ENCODE results near the gene ARPC1B.
"Not testable (repeated sequence)": the region's sequence is repeated elsewhere in the genome, so short reads cannot be mapped to it uniquely, and the experiment has no call there.

Gene ARPC1B

GRCh38 chr7:99374111-99375064 is at the start of gene ARPC1B:
ARPC1B (plus strand) TSS chr7:99374730; CDS start chr7:99385715, 10,985 bp downstream.
- FAIRE-seq: no peak
- DNase-seq (ENCODE audit: low spot score): peak; percentile 100

GRCh38 chr7:99325001-99325493 is 49.5 kb upstream of the ARPC1B start:
- FAIRE-seq (no peak), DNase-seq (ENCODE audit: low spot score) (no peak)

GRCh38 chr7:99325592-99326407 is 48.7 kb upstream of the ARPC1B start, which contains the start of gene ARPC1A:
ARPC1A (plus strand) TSS chr7:99325898; CDS start chr7:99333354, 7,456 bp downstream.
- DNase-seq (ENCODE audit: low spot score): peak; percentile 100
- FAIRE-seq: peak; percentile 97

- DNase-seq (ENCODE audit: low spot score) (no peak), FAIRE-seq (no peak)
Measured at GRCh38 chr7:99326408-99326782, 48.1 kb upstream of the ARPC1B start.

GRCh38 chr7:99330314-99330961 is 44.1 kb upstream of the ARPC1B start:
- not testable (repeated sequence) for DNase-seq (ENCODE audit: low spot score); FAIRE-seq

- no peak for FAIRE-seq
- DNase-seq (ENCODE audit: low spot score): no peak
Measured at GRCh38 chr7:99331002-99331401, 43.5 kb upstream of the ARPC1B start.

GRCh38 chr7:99339595-99339994 is 34.9 kb upstream of the ARPC1B start:
- FAIRE-seq (no peak), DNase-seq (ENCODE audit: low spot score) (no peak)

GRCh38 chr7:99340659-99341058 is 33.9 kb upstream of the ARPC1B start:
- no peak for FAIRE-seq
- DNase-seq (ENCODE audit: low spot score): no peak

GRCh38 chr7:99344061-99344647 is 30.4 kb upstream of the ARPC1B start:
- FAIRE-seq (peak; percentile 13), DNase-seq (ENCODE audit: low spot score) (no peak)

- FAIRE-seq; DNase-seq (ENCODE audit: low spot score): not testable (repeated sequence)
Measured at GRCh38 chr7:99350641-99351040, 23.9 kb upstream of the ARPC1B start.

- FAIRE-seq: no peak
- DNase-seq (ENCODE audit: low spot score): no peak
Measured at GRCh38 chr7:99352247-99352646, 22.3 kb upstream of the ARPC1B start.

GRCh38 chr7:99355098-99355497 is 19.4 kb upstream of the ARPC1B start:
- DNase-seq (ENCODE audit: low spot score) (no peak), FAIRE-seq (no peak)

- FAIRE-seq (no peak), DNase-seq (ENCODE audit: low spot score) (no peak)
Measured at GRCh38 chr7:99357701-99358490, 16.6 kb upstream of the ARPC1B start.

GRCh38 chr7:99358521-99358920 is 16.0 kb upstream of the ARPC1B start:
- not testable (repeated sequence) for DNase-seq (ENCODE audit: low spot score); FAIRE-seq

- FAIRE-seq: no peak
Measured at GRCh38 chr7:99359465-99360154, 14.9 kb upstream of the ARPC1B start.

GRCh38 chr7:99362801-99363200 is 11.7 kb upstream of the ARPC1B start:
- FAIRE-seq: no peak
- no peak for DNase-seq (ENCODE audit: low spot score)

More at GRCh38 chr7:99359465-99360154, 14.9 kb upstream of the ARPC1B start:
- DNase-seq (ENCODE audit: low spot score): no peak

- DNase-seq (ENCODE audit: low spot score) (no peak), FAIRE-seq (no peak)
Measured at GRCh38 chr7:99363286-99363685, 11.2 kb upstream of the ARPC1B start.

- FAIRE-seq (no peak), DNase-seq (ENCODE audit: low spot score) (peak; percentile 75)
Measured at GRCh38 chr7:99365318-99366141, 9.0 kb upstream of the ARPC1B start.

- no peak for DNase-seq (ENCODE audit: low spot score)
- no peak for FAIRE-seq
Measured at GRCh38 chr7:99366646-99367045, 7.9 kb upstream of the ARPC1B start.
